CD8-positive, alpha-beta memory T cell (primary cell): ENCODE data around the gene SIPA1. TPM values are rescaled to one million over a fixed set of nuclear protein-coding genes. Genes with fewer than 3 reads are reported as not detected.

ENCODE experiments used
- CTCF ChIA-PET: fragments of 350-600 bp; sonication (Branson Sonifier 250); formaldehyde crosslinking; loops from one replicate; lab custom pipeline; 2021; ENCODE audit warnings: antibody characterized with exemption; lab: Charles Lee
- POLR2A ChIA-PET: fragments of 350-600 bp; sonication (Branson Sonifier 250); formaldehyde crosslinking; loops from one replicate; lab custom pipeline; 2021; ENCODE audit warnings: antibody characterized with exemption; lab: Charles Lee
- DNase-seq, 5 donors: peaks; one replicate each; pipeline versions ENCODE4 v3.0.0 to v3.0.0-alpha.2; 2020 to 2022; ENCODE audit warnings: mixed read lengths in 1 of 5
- H3K27ac ChIP-seq: one replicate; pipeline ENCODE4 v1.7.0; 2013; ENCODE audit warnings: low read depth, mild to moderate bottlenecking, low read length, moderate library complexity
- H3K27me3 ChIP-seq: 2 replicates; pipeline ENCODE4 v1.7.0; 2013; ENCODE audit warnings: low read length, mild to moderate bottlenecking; ENCODE audit not compliant: insufficient read depth, poor library complexity, severe bottlenecking
- H3K36me3 ChIP-seq: 2 replicates; pipeline ENCODE4 v1.7.0; 2013; ENCODE audit warnings: mild to moderate bottlenecking, low read length, moderate library complexity; ENCODE audit not compliant: insufficient read depth
- H3K4me1 ChIP-seq: 2 replicates; pipeline ENCODE4 v1.7.0; 2013; ENCODE audit warnings: mild to moderate bottlenecking, low read length, moderate library complexity; ENCODE audit not compliant: insufficient read depth
- H3K4me3 ChIP-seq: 2 replicates; pipeline ENCODE4 v1.7.0; 2013; ENCODE audit warnings: mild to moderate bottlenecking, low read length
- H3K9me3 ChIP-seq: 2 replicates; pipeline ENCODE4 v1.7.0; 2013; ENCODE audit warnings: mild to moderate bottlenecking, low read length
- H3K27ac Mint-ChIP-seq, 8 donors: one replicate each; pipeline ENCODE4 v1.8.0; 2020 to 2021; ENCODE audit warnings: mixed read lengths in 8 of 8, mild to moderate bottlenecking in 6 of 8, inconsistent platforms in 3 of 8, moderate library complexity in 3 of 8
- H3K27me3 Mint-ChIP-seq, 2 donors: one replicate each; pipeline ENCODE4 v1.8.0; 2020 to 2021; ENCODE audit warnings: mixed read lengths in 2 of 2, mild to moderate bottlenecking in 1 of 2, moderate library complexity in 1 of 2
- H3K36me3 Mint-ChIP-seq, 3 donors: one replicate each; pipeline ENCODE4 v1.8.0; 2020 to 2021; ENCODE audit warnings: mixed read lengths in 3 of 3, inconsistent platforms in 1 of 3, mild to moderate bottlenecking in 1 of 3
- H3K4me1 Mint-ChIP-seq, 3 donors: one replicate each; pipeline ENCODE4 v1.8.0; 2020 to 2021; ENCODE audit warnings: mixed read lengths in 3 of 3, inconsistent platforms in 1 of 3, mild to moderate bottlenecking in 1 of 3
- H3K4me3 Mint-ChIP-seq, 7 donors: one replicate each; pipeline ENCODE4 v1.8.0; 2020 to 2021; ENCODE audit warnings: mixed read lengths in 7 of 7, mild to moderate bottlenecking in 6 of 7, moderate library complexity in 4 of 7, inconsistent platforms in 2 of 7
- H3K9me3 Mint-ChIP-seq, 5 donors: one replicate each; pipeline ENCODE4 v1.8.0; 2020 to 2022; ENCODE audit warnings: mixed read lengths in 5 of 5, mild to moderate bottlenecking in 3 of 5, moderate library complexity in 2 of 5, inconsistent platforms in 1 of 5
- polyA plus RNA-seq: library from polyadenylated mRNA; unstranded; fragments of 300-500 nt; fragmentation: Illumina TruSeq; gene quantifications from one replicate; pipeline ENCODE4 v1.2.3, GENCODE V29; 2021
- total RNA-seq, 2 experiments: library from RNA; stranded (reverse); gene quantifications; one replicate each; pipeline ENCODE4 v1.2.3, GENCODE V29; 2021

The SIPA1 gene
- total and polyA plus RNA-seq, 3 experiments from 2014 or later = 111 to 335 (median 123) TPM

GRCh38 chr11:65653229-65654225, 15.6 kb downstream of the SIPA1 start:
- Histone ChIP-seq H3K27me3 (no peaks in the 10 kb centered on the region), H3K9me3 (no peaks in the 10 kb centered on the region), H3K4me1 (peaks cover 31% of the 10 kb centered on the region), H3K27ac (peak overlapping the region; percentile 97), H3K36me3 (peaks cover 67% of the 10 kb centered on the region), H3K4me3 (peak overlapping the region; percentile 66)
- ChIA-PET CTCF (interaction anchor here (0.7 to 4.3 kb wide), 11 partner anchors 9 to 60 kb away, joined by 3 to 26 read pairs (median 5); partner anchors contain the start of genes KAT5, MAP3K11, PCNX3 and RELA), POLR2A (interaction anchor here (0.5 to 4.8 kb wide), 9 partner anchors 9 to 336 kb away, joined by 3 to 93 read pairs (median 6); partner anchors contain the start of genes MAP3K11, MUS81, PCNX3 and RELA)
- H3K4me3 Mint-ChIP-seq = peak overlapping the region; percentile 82 to 93 (median 86)
- peaks cover 0 to 90% (median 11%) of the 10 kb centered on the region in 3 donors for H3K36me3 Mint-ChIP-seq
- peaks cover 0 to 7% of the 10 kb centered on the region in 2 donors for H3K27me3 Mint-ChIP-seq
- peaks cover 0 to 2% (median 0%) of the 10 kb centered on the region in 5 donors for H3K9me3 Mint-ChIP-seq
- peaks cover 55 to 70% (median 56%) of the 10 kb centered on the region in 3 donors for H3K4me1 Mint-ChIP-seq
- no peak for DNase-seq
- peak overlapping the region; percentile 89 to 100 (median 97) for H3K27ac Mint-ChIP-seq

GRCh38 chr11:65654375-65655349, 16.8 kb downstream of the SIPA1 start:
- peaks cover 0 to 7% of the 10 kb centered on the region in 2 donors for H3K27me3 Mint-ChIP-seq
- CTCF ChIA-PET = interaction anchor here (0.7 to 4.3 kb wide), 7 partner anchors 8 to 57 kb away, joined by 3 to 26 read pairs (median 4); partner anchors contain the start of genes KAT5, RELA and SIPA1
- peak overlapping the region in 5 of 7 donors; percentile 11 to 68 (median 38) for H3K4me3 Mint-ChIP-seq

DNA sequence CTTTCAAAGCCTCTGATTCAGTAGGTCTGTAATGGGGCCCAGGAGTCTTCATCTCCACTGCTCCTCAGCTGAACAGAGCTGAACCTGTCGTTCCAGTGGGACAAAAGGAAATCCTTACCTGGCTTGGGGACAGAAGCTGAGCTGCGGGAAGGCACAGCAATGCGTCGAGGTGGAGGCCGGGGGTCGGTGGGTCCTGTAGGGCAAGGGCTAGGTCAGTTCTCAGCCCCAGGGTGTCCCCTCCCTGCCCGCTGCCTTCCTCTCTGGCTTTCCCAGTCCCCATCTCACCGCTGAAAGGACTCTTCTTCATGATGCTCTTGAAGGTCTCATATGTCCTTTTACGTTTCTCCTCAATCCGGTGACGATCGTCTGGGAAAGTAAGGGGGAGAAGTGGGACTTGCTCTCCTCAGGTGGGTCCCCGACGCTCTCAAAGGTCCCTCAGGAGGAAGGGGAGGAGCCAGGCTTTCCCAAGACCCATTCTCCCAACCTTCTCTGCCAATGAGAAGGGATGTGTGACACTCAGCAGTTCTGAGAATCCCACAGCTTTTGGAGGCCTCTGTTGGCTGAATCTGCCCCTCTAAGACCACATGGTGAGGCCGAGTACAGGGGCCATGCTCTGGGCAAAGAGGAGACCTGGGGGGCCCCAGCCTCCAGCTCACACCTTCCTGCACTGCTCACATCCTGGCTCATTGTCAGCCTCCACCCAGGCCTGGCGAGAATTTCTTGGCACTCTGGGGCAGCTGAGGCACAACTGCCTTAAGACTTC, 17.9 kb downstream of the SIPA1 start:
- CTCF ChIA-PET = interaction anchor here (1.1 to 4.3 kb wide), 3 partner anchors 13 to 55 kb away, joined by 3 to 26 read pairs (median 3); partner anchors contain the start of gene SIPA1
- Mint-ChIP-seq H3K4me3 (peak overlapping the region in 3 of 7 donors; percentile 38 to 87 (median 48)), H3K9me3 (peaks cover 0 to 2% (median 0%) of the 10 kb centered on the region in 5 donors), H3K27me3 (peaks cover 0 to 7% of the 10 kb centered on the region in 2 donors), H3K27ac (peak overlapping the region in 6 of 8 donors; percentile 43 to 100 (median 82)), H3K36me3 (peaks cover 14 to 90% (median 22%) of the 10 kb centered on the region in 3 donors), H3K4me1 (peaks cover 65 to 88% (median 74%) of the 10 kb centered on the region in 3 donors)
- POLR2A ChIA-PET = no interaction called here
- no peak overlapping the region for H3K27ac ChIP-seq
- peaks cover 37% of the 10 kb centered on the region for H3K4me1 ChIP-seq
- no peak overlapping the region for H3K4me3 ChIP-seq
- H3K36me3 ChIP-seq = peaks cover 70% of the 10 kb centered on the region
- H3K27me3 ChIP-seq = no peaks in the 10 kb centered on the region
- no peaks in the 10 kb centered on the region for H3K9me3 ChIP-seq
- DNase-seq = no peak

More at GRCh38 chr11:65654375-65655349, 16.8 kb downstream of the SIPA1 start:
- Histone ChIP-seq H3K4me1 (peaks cover 31% of the 10 kb centered on the region), H3K9me3 (no peaks in the 10 kb centered on the region), H3K4me3 (no peak overlapping the region), H3K36me3 (peaks cover 67% of the 10 kb centered on the region), H3K27me3 (no peaks in the 10 kb centered on the region), H3K27ac (no peak overlapping the region)
- peak in 1 of 5 donors; percentile 47 for DNase-seq
- Mint-ChIP-seq H3K27ac (peak overlapping the region; percentile 58 to 100 (median 97)), H3K9me3 (peaks cover 0 to 2% (median 0%) of the 10 kb centered on the region in 5 donors), H3K4me1 (peaks cover 63 to 81% (median 66%) of the 10 kb centered on the region in 3 donors), H3K36me3 (peaks cover 8 to 91% (median 18%) of the 10 kb centered on the region in 3 donors)
- POLR2A ChIA-PET = interaction anchor here (0.8 to 4.8 kb wide), 3 partner anchors 8 to 17 kb away, joined by 4 to 93 read pairs (median 46); partner anchors contain the start of genes RELA and SIPA1

GRCh38 chr11:65657426-65657825, 19.5 kb downstream of the SIPA1 start:
- H3K4me1 Mint-ChIP-seq = peaks cover 59 to 85% (median 65%) of the 10 kb centered on the region in 3 donors
- H3K9me3 ChIP-seq = no peaks in the 10 kb centered on the region
- CTCF ChIA-PET = interaction anchor here (1.7 kb wide), 1 partner anchor 18 kb away, joined by 6 read pairs; no protein-coding TSS in a partner anchor

GRCh38 chr11:65658174-65659021, 20.5 kb downstream of the SIPA1 start:
- Histone ChIP-seq H3K36me3 (peaks cover 73% of the 10 kb centered on the region), H3K27me3 (no peaks in the 10 kb centered on the region), H3K9me3 (no peaks in the 10 kb centered on the region), H3K27ac (no peak overlapping the region), H3K4me3 (no peak overlapping the region), H3K4me1 (peaks cover 31% of the 10 kb centered on the region)
- Mint-ChIP-seq H3K27ac (peak overlapping the region in 7 of 8 donors; percentile 41 to 100 (median 84)), H3K36me3 (peaks cover 14 to 87% (median 22%) of the 10 kb centered on the region in 3 donors), H3K27me3 (no peaks in the 10 kb centered on the region), H3K4me1 (peaks cover 52 to 77% (median 58%) of the 10 kb centered on the region in 3 donors), H3K9me3 (no peaks in the 10 kb centered on the region), H3K4me3 (peak overlapping the region in 2 of 7 donors; percentile 51 to 84)
- ChIA-PET POLR2A (no interaction called here), CTCF (interaction anchor here (1.4 to 1.7 kb wide), 2 partner anchors 19 to 53 kb away, joined by 4 to 6 read pairs; partner anchors contain the start of gene KAT5)
- DNase-seq = no peak

More at GRCh38 chr11:65657426-65657825, 19.5 kb downstream of the SIPA1 start:
- no peak overlapping the region for H3K4me3 ChIP-seq
- no peak for DNase-seq
- H3K27ac Mint-ChIP-seq = peak overlapping the region in 7 of 8 donors; percentile 10 to 100 (median 47)
- peaks cover 14 to 90% (median 22%) of the 10 kb centered on the region in 3 donors for H3K36me3 Mint-ChIP-seq
- H3K9me3 Mint-ChIP-seq = peaks cover 0 to 2% (median 0%) of the 10 kb centered on the region in 5 donors
- H3K36me3 ChIP-seq = peaks cover 73% of the 10 kb centered on the region
- peaks cover 36% of the 10 kb centered on the region for H3K4me1 ChIP-seq
- H3K27me3 ChIP-seq = no peaks in the 10 kb centered on the region
- H3K27ac ChIP-seq = no peak overlapping the region
- H3K4me3 Mint-ChIP-seq = peak overlapping the region in 1 of 7 donors; percentile 67
- POLR2A ChIA-PET = interaction anchor here (1.3 kb wide), 1 partner anchor 12 kb away, joined by 3 read pairs; no protein-coding TSS in a partner anchor
- peaks cover 0 to 2% of the 10 kb centered on the region in 2 donors for H3K27me3 Mint-ChIP-seq

DNA sequence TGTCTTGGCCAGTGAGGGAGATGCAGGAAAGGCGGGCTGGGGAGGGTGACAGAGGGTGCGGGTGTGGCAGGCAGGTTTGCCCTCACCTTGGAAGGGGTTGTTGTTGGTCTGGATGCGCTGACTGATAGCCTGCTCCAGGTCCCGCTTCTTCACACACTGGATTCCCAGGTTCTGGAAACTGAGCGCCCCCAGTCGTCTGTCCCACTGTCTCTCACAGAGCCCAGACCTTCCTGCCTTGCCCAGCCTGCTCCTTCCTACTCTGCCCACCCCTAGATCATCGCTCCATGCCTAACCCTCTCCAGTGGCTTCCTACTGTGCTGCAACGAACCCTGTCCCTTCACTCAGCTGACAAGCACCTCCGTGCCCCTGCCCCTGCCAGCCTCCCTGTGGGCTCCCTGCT, 22.1 kb downstream of the SIPA1 start:
- no peaks in the 10 kb centered on the region for H3K9me3 ChIP-seq
- H3K9me3 Mint-ChIP-seq = no peaks in the 10 kb centered on the region
- ChIA-PET POLR2A (interaction anchor here (4.1 kb wide), 1 partner anchor 21 kb away, joined by 32 read pairs; the partner anchor contains the start of gene SIPA1), CTCF (no interaction called here)
- no peak for DNase-seq
- no peaks in the 10 kb centered on the region for H3K27me3 Mint-ChIP-seq
- H3K4me1 Mint-ChIP-seq = peaks cover 47 to 72% (median 54%) of the 10 kb centered on the region in 3 donors
- peaks cover 22% of the 10 kb centered on the region for H3K4me1 ChIP-seq
- H3K27me3 ChIP-seq = no peaks in the 10 kb centered on the region
- H3K4me3 ChIP-seq = no peak overlapping the region
- peak overlapping the region in 6 of 8 donors; percentile 51 to 100 (median 88) for H3K27ac Mint-ChIP-seq
- H3K4me3 Mint-ChIP-seq = peak overlapping the region in 6 of 7 donors; percentile 38 to 84 (median 44)
- H3K27ac ChIP-seq = no peak overlapping the region
- H3K36me3 Mint-ChIP-seq = peaks cover 14 to 75% (median 21%) of the 10 kb centered on the region in 3 donors
- H3K36me3 ChIP-seq = peaks cover 61% of the 10 kb centered on the region
